ENCODE data around the gene RASSF4. TPM values are rescaled to one million over a fixed set of nuclear protein-coding genes. Genes with fewer than 3 reads are reported as not detected.
A peak's percentile ranks its signal among the peaks of the same experiment; 100 is the strongest.

Gene RASSF4
- total RNA-seq, 1 experiment from 2014 or later, result 7.6 TPM

GRCh38 chr10:44975431-44976331, 16.1 kb downstream of the RASSF4 start:
- DNase-seq (ENCODE audit: low spot score), result peak; percentile 88

GRCh38 chr10:44976352-44977198, 17.0 kb downstream of the RASSF4 start:
- no peak for DNase-seq (ENCODE audit: low spot score)

DNA sequence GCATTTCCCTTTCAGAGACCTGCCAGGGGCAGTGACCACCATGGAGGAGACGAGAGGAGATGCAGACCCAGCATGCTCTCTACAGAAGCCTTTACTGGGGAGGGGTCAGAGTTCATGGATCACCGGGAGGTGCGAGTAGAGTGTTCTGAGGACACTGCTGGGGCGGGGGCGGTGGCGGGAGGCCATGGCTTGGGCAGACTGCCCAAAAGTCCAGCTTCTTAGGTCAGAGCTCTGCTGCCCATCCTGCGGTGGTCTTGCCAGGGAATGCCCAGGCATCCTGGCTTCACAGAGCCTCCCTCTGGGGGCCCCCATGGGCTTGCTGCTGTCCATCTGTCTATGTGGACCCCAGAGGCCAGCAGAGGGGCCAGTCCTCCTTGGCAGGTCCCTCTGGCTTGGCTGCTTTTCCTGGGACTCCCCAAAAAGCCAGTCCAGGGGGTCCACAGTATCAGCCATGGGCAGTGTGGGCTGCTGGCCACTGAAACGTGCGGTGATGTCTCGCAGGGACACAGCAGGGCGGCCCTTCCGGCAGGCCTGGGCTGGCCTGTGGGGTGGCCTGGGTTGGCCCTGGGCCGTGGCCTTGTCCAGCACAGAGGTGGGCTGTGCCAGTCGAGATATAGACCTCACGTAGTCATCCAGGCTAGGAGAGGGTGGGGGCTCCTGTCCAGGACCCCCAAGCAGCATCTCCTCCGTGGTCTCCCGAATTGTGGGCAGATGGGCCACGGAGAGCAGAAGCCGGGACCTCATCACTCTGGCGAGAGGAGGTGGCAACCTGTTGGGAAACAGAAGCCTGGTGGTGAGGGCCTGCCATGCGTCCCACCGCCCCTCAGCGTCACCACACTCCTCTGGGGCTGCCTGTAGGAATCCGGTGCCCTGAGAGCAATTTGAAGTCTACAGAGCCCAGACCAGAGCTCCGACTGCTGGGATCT, 17.9 kb downstream of the RASSF4 start:
- DNase-seq (ENCODE audit: low spot score), result no peak

DNA sequence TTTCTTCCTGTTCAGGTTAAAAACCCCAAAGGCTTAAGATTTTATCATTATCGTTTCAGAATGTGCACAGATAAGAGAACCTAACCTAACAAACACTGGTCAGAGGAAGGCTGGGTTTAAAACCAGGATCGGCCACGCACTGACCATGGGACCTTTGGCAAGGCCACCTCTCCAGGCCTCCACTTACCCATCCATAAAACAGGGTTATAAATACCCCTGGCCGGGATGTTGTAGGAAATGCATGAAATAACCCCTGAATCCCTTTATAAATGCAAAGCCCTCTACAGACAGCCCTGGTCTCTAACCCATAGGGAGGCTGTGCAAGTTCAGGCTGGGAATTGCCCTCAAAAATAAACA, 18.6 kb downstream of the RASSF4 start:
- DNase-seq (ENCODE audit: low spot score), result no peak

- peak; percentile 95 for DNase-seq (ENCODE audit: low spot score)
Observed at GRCh38 chr10:44978570-44979280, 19.1 kb downstream of the RASSF4 start, which contains the start of gene DEPP1. Gene DEPP1 (minus strand): TSS chr10:44978809. CDS start chr10:44978030, 779 bp downstream.

- no peak for DNase-seq (ENCODE audit: low spot score)
Observed at GRCh38 chr10:44979281-44980191, 19.9 kb downstream of the RASSF4 start.

DNA sequence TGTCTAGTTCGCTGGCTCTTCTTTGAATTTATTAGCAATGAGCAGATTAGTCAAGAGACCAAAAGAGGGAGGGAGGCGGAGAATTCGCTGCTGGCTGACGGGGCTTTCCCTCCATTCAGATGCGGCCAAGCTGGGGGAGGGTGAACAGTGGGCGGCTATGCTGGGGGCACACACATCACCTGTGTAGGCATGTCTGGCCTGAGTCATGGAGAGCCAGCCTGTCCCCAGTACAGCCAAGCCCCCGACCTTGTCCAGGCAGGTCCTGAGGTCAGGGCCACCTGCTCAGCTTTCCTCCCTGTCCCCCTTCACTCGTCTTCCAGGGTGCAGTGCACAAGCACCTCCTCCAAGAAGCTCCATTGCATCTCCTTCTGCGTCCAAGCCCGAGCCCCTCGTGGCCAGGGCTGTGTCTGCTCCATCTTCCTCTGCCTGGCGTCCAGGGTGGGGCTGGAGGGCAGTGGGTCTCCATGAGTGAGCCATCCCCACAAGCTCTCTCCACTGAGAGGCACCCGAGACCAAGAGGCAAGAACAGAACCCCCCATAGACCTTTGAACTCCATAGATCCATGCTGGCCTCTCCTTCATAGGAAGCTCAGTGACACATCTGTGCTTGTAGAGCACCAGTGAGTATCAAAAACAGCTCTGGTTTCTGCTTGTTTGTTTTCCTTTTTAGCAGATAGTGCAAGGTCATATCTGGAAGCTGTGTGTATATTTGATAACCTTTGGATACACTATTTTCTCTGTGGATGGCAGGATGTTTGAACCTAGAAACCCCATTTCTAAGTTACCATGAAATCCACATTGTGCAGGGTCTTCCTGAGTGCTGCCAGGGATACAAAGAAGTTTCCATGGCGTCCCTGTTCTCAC, 20.9 kb downstream of the RASSF4 start:
- no peak for DNase-seq (ENCODE audit: low spot score)

GRCh38 chr10:44981172-44982113, 21.8 kb downstream of the RASSF4 start:
- DNase-seq (ENCODE audit: low spot score), result peak; percentile 92

DNA sequence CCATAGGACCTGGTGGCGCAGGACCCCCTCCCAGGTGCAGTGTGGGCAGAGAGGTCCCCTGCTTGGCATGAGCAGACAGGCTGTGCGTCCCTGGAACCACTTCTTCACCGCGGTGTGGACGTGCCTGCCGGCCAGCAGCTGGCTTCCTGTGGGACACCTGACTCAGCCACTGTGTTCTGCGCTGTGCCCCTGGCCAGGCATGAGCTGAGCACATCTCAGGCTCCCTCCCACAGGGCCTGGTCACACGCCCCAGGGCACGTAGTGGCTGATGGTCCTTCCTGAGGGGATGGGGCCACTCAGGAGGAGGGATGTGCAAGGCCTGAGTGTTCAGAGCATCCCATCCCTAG, 22.5 kb downstream of the RASSF4 start:
- DNase-seq (ENCODE audit: low spot score), result peak; percentile 73

DNA sequence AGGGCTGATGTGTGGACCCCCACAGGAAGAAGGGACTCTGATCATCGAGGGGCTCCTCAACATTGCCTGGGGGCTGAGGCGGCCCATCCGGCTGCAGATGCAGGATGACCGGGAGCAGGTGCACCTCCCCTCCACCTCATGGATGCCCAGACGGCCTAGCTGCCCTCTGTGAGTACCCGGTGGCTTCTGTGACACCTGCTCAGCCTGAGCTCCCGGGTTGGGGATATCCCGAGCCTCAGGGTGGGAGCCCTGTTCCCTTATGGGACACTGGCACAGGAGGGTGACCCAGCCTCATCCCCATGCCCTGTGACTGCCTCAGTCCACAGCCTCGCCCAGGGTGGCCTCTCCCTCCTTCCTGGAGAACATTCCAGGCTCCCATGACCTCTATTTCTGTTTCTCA, 22.9 kb downstream of the RASSF4 start:
- DNase-seq (ENCODE audit: low spot score), result no peak

DNA sequence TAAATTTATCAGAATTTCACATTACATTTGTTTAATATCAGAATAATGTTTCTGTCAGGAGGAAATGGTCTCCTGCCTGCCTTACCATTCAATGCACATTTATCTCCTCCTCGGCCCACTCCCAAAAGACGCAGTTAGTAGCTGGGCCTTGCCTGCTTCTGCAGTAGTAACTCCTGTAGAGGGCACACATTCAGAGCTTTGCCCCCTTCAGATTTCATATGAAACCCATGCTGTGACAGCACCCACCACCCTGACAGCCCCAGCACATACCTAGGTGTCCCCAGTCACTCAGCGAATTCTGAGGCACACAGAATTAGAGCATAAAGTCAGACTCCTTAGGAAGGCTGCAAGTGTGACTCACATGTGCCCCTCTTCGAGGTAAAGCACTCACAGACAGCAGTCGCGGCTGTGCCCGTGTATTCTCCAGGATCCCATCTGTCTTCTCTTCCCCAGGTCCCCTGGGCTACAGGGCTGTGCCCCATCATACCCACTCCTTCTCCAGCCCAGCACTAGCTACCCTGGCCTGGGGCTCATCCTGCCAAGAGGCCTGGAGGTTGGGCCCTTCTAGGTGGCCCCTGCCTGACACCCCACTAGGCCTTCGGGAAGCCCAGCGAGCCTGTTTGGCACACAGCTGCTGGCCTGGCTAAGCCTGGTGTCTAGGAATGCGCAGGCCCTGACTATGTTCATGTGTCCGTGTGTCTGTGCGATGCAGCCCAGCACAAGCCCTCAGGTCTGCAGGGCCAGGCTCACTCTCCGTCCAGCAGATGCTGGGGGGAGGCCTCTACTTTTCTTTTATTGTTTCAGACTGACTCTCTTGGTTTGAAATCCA, 23.7 kb downstream of the RASSF4 start:
- no peak for DNase-seq (ENCODE audit: low spot score)

GRCh38 chr10:44983895-44984278, 24.3 kb downstream of the RASSF4 start:
- no peak for DNase-seq (ENCODE audit: low spot score)

DNA sequence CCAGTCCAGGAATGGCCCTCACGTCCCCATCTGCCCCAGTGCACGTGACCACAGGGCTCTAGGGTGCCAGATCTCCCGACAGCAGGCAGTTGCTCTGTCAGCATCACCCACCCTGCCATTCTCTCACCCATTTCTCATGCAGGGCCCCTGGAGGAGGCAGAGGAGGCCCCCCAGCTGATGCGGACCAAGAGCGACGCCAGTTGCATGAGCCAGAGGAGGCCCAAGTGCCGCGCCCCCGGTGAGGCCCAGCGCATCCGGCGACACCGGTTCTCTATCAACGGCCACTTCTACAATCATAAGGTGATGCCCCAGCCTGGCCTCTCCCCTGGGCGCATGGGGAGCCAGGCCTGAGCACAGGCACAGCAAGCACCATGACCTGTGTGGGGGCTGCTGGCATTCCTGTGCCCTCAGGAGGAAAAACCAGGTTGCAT, 25.1 kb downstream of the RASSF4 start:
- no peak for DNase-seq (ENCODE audit: low spot score)

DNA sequence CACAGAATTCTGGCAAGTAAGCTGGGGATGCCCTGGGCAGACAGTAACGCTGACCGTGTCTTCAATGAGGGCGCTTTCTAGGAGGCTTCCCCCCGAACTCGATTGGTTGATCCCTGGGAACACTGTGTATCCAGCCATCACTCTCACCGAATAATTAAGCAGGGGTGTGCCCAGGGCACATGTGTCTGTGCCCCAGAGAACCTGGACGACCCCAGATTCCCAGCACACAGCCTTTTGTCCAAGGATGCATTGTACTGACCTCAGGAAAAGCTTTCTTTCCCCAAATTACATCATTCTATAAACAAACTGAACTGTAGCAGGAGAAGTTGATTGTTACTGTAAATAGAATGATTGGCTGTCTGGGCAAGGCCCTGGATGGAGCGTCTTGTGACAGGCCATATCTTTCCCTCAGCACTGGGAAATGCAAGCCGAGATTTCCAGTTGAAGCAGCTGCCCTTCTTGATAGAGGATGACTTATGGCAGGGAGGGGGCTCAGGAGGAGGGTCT, 25.6 kb downstream of the RASSF4 start:
- DNase-seq (ENCODE audit: low spot score), result peak; percentile 68

- no peak for DNase-seq (ENCODE audit: low spot score)
Observed at GRCh38 chr10:44986179-44986578, 26.6 kb downstream of the RASSF4 start.

DNA sequence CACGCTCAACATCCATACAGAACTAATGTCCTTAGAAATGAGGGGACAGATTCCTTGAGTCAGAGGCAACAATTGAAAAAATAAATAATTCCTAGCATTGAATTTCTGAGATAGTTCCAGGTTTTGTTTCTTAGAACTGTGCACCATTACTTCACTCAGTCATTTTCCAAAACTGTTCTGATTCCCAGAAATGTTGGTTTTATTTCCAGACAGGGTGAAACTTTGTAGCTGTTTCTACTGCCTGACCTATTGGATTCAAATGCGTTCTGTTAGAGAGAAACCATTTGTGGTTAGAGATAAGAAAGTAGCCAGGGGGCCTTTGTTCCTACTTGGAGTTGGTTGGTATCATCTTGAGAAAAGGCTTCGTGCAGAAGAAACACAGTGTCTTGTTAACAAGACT, 27.1 kb downstream of the RASSF4 start:
- no peak for DNase-seq (ENCODE audit: low spot score)

Data from H4 (cell line).